Astrocyte of the cerebellum (primary cell): Measurements from ENCODE around the gene PPL.

Experiments used
- DNase-seq: peaks from one replicate; pipeline ENCODE4 v3.0.0-alpha.2; 2011; ENCODE audit warnings: low read depth
- H3K4me3 ChIP-seq: 2 replicates; pipeline ENCODE4 v1.5.1; 2011; ENCODE audit warnings: mild to moderate bottlenecking, low read depth, low read length, moderate library complexity
- CTCF ChIP-seq: IDR thresholded peaks from 2 replicates; pipeline ENCODE4 v1.5.1; 2012; ENCODE audit warnings: low read length, low read depth, moderate library complexity, mild to moderate bottlenecking; ENCODE audit errors: missing control alignments
- in situ Hi-C: cut with HindIII; loops from 2 replicates; pipeline ENCODE4 v1.10.0; 2017; ENCODE audit warnings: low sequenced_read_pairs

The PPL gene

GRCh38 chr16:4979736-4980660 lies 43.0 kb upstream of the PPL start:
- H3K4me3 ChIP-seq = no peak overlapping the region
- no peak for DNase-seq
- TF ChIP-seq CTCF = no peak
- in situ Hi-C loops = no loop called here

- no peak for TF ChIP-seq CTCF
- no peak for DNase-seq
- no peak overlapping the region for H3K4me3 ChIP-seq
- in situ Hi-C loops = no loop called here
Observed at GRCh38 chr16:4979164-4979563, 42.2 kb upstream of the PPL start.

DNA sequence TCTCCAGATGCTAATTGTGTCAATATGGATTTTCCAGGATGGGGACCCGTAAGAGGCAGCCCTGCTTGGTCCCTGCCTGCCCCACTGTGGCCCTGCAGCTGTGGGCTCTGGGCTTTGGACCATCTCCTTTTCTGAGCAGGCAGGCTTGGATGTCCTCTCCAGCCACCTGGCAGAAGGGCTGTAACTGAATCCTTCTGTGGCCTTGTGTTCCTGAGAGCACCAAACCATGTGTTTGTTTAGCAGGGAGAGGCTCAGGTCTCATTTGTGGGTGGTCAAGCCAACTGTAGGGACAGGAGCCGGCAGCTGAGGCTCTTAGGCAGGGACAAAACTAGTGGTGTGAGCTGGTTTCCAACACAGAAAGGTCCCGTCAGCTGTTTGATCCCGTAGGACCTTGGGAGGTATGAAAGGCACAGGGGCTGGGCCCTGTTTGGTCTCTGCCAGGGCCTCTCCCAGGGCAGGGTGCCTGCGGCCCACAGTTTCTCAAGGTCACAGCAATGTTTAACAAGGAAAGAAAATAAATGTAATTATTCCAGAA lies 39.7 kb upstream of the PPL start:
- no peak for TF ChIP-seq CTCF
- H3K4me3 ChIP-seq = no peak overlapping the region
- no peak for DNase-seq
- in situ Hi-C loops = no loop called here

DNA sequence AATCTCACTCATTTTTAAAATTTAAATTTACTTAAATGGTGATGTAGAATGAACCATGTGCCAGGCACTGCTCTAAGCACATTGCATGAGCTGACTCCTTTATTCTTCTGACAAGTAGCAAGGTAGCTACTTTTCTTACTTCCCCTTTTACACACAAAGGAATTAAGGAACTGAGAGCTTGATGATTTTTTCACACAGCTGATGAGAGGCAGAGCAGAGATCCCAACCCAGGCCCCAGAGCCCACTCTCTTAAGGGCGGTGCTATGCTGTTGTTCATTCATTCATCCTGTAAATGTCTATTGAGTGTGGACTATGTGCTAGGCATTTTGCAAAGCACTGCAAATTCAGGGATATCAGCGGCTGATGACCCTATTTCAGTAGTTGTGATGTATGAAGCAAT lies 39.1 kb upstream of the PPL start:
- no peak for DNase-seq
- TF ChIP-seq CTCF = no peak
- in situ Hi-C loops = no loop called here
- no peak overlapping the region for H3K4me3 ChIP-seq

GRCh38 chr16:4972938-4973587 lies 36.1 kb upstream of the PPL start:
- no peak for DNase-seq
- in situ Hi-C loops = no loop called here
- H3K4me3 ChIP-seq = no peak overlapping the region

More at GRCh38 chr16:4972938-4973587, 36.1 kb upstream of the PPL start:
- TF ChIP-seq CTCF = no peak
